NCI-H69 (cell line): ENCODE measurements around the gene AUH.
"Not testable (repeated sequence)": the region's sequence is repeated elsewhere in the genome, so short reads cannot be mapped to it uniquely, and the experiment has no call there.

ENCODE experiments used
- DNase-seq: peaks from one replicate; lab custom pipeline; 2025; lab: John Stamatoyannopoulos, UW

The AUH gene

DNA sequence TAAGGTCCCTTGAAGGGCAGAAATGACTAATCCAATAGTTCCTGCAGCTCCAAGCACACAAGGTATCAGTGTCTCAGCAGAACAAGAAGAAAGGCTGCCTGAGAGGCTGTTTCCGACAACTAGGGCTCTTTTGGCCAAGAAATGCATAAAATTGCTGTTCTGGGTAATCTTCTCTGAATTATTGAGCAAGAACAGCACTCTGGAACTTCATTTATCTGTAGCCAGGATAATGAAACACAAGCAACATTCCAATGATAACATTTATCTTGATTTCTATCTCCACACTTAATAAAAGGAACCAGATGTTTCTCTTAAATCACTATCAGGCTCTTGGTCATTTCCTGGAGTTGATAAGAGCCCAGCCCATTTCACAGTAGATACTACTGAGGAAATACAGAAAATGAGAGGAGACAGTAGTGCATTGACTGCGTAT, 17.0 kb upstream of the AUH start:
- no peak for DNase-seq

DNA sequence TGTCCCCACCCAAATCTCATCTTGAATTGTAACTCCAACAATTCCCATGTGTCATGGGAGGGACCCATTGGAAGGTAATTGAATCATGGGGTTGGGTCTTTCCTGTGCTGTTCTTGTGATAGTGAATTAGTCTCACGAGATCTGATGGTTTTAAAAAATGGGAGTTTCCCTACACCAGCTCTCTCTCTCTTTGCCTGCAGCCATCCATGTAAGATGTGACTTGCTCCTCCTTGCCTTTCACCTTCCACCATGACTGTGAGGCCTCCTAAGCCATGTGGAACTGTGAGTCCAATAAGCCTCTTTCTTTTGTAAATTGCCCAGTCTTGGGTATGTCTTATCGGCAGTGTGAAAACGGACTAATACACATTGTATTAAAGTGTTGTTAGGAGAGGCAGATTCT, 16.3 kb upstream of the AUH start:
- not testable (repeated sequence) for DNase-seq

DNA sequence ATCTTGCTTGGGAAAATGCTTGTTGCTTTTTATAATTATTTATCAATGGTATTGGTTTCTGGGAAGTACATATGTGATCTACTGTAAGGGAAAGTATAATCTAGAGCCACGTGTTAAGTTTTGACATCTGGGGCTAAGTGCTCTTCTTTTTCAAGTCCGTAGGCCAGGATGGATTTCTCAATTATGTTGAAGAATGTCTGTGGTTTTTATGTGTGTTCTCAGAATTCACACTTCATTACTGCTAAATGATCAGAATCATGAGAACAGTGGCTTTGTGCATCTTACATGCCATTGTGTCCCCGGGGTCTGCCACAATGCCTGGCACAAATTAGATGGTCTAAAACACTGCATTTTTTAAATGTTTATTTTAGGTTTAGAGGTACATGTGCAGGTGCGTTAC, 14.5 kb upstream of the AUH start:
- no peak for DNase-seq

DNA sequence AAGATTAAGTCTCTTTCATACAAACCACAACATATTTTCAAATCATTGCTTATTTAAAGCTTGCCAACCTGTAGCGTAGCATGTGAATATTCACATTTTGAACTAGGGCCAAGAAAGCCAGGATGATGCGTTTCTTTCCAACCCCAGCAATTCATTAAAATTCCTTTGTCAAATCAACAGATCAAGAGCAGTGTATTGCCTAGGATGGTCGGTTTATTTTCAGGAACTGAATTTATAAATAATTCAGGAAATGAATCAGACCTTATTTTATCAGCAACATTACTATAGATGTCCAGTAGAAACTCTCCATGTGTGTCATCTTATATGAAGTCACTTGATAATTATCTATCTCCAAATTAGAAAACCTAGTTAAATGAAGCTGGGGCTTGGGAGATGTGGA, 13.2 kb upstream of the AUH start:
- DNase-seq = no peak

- DNase-seq = peak; percentile 31
Observed at GRCh38 chr9:91371894-91372293, 10.2 kb upstream of the AUH start.

- DNase-seq = not testable (repeated sequence)
Observed at GRCh38 chr9:91370006-91370405, 8.3 kb upstream of the AUH start.

- no peak for DNase-seq
Observed at GRCh38 chr9:91364702-91365101, 3.0 kb upstream of the AUH start.

GRCh38 chr9:91364005-91364404, 2.3 kb upstream of the AUH start:
- no peak for DNase-seq

GRCh38 chr9:91362051-91362611, 413 bp upstream of the AUH start:
- DNase-seq = no peak

DNA sequence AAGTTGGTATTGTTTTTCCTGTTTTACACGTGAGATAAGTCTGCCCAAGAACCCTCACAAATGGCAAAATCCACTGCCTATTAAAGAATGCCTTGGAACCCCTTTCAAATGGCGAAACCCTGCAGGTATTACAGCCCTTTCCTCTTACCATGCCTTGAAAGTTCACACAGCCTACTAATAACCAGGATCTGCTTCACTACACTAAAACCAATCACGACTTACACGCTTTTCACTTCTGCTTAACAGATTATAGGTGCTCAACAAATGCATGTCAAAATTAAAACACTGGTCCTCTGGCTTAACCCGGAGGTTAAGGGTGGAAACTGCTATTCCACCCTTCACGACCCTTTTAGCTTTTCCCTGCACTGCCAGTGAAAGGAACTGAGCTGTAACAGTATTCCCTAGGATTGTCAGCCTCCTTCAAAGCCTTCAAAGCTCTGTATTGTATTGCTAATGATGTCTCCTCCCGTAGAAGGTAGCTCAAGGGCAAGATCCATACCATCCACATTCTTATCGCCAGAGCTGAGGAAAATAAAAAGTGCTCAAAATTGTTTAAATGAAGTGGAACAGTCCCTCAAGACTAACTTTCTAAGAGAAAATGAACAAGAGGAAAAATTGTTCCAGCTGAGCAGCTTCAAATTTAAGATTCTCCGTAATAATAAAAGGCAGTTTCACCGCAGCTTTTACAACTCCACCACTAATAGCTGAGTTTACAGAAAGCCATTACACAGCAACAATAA, 997 bp downstream of the AUH start:
- DNase-seq = peak; percentile 62

DNA sequence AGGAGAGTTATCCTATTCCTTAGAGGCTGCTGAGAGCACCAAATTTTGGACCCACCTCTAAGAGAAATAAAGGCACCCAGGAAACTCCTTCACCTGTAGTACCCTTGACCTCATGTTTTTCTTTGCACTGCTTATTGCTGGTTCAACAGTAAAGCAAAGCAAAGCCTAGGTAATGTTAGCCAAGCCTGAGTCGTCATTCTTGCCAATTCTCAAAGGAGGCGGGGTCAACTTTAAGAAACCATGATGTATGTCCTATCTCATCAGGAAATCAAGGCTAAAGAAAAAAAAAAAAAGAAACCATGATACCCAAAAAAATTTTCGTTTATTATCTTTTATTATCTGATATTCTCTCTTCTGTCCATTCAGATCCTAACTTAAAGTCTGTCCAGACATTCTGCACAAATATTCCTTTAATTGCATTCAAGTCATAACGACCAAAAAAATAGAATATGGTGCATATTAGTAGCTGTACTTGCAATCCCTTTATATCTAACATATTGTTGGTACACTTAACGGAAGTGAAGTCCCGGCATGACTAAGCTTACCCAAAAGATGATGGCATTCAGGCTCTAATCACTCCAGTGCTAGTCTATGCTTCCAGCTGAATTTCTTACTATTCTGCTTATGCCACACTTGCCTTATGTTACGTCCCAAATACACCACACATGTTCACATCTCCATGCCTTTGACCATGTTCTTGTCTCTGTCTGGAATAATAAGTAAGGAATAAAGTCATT, 1.8 kb downstream of the AUH start:
- DNase-seq = no peak

GRCh38 chr9:91359083-91359482, 2.6 kb downstream of the AUH start:
- DNase-seq = no peak

GRCh38 chr9:91354881-91355280, 6.8 kb downstream of the AUH start:
- no peak for DNase-seq

DNA sequence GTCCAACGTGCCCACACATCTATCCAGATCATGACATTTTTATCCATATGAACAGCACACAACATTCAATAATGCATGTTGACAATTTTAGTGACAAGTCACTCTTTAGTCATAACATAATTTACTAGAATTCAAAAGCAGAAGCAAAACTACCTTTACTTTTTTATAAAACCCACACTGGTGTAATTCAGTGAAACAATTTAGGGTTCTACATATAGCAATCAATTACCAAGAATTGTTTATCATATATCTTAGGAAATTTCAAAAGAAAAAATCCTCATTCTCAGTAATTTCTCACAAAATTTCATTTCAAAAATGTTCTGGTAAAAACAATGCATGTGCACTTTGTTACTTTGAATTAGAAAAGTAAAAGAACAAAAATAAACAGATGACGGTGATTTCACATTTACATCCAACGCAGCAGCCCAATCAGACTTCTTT, 12.6 kb downstream of the AUH start:
- DNase-seq = no peak

DNA sequence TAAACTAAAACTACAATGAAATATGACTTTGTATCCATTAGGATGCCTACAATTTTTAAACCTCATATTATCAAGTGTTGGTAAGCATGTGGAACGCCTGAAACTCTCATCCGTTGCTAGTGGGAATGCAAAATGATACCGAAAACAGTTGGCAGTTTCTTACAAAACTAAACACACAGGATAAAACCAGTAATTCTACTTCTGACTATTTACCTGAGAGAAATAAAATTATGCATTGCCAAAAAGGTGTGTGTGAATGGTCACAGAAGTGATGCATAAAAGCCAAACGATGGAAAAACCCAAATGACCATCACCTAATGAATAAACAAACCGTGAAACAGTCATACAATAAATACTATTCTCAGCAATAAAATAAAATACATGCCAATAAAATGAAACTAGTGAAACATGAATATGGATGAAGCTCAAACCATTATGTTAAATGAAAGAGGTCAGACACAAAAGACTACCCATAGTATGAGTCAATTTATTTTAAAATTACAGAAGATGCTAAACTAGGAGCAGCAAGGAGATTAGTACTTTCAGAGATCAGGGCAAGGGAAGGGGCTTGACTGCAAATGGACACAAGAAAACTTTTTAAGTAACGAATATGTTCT, 13.4 kb downstream of the AUH start:
- no peak for DNase-seq

- no peak for DNase-seq
Observed at GRCh38 chr9:91347377-91347776, 14.3 kb downstream of the AUH start.

DNA sequence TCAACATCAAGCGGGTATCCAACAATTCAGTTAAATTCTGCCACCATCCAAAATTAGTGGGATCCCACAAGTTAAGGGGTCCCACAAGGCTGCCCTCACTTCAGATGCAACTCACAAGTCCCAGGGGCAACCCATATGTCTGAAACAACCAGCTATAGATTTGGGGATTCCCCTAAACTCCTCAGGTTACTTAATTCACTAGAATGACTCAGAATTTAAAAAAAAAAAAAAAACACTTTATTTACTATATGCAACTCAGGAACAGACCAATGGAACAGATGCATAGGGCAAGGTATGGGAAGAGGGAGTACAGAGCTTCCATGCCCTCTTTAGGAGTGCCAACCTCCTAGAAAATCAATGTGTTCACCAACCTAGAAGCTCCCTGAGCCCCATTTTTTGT, 15.1 kb downstream of the AUH start:
- no peak for DNase-seq

DNA sequence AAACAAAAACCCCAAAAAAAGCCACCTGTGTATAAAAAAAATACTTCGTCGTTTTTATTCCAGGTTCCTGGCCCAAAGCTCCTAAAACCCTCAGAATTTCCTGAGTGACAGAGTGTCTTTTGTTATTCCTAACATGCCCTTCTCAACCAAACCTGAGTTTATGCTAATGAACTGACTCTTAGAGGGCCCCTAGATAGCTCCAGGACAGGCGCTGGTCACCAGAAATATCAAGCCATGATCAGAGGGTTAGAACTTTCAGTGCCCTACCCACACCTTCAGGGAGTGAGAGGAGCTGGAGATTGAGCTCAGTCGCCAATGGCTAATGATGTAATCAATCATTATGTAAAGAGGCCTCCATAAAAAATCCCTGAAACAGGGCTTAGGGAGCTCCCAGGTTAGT, 15.7 kb downstream of the AUH start:
- no peak for DNase-seq

GRCh38 chr9:91342575-91342974, 19.1 kb downstream of the AUH start:
- no peak for DNase-seq

- DNase-seq = no peak
Observed at GRCh38 chr9:91341749-91342148, 20.0 kb downstream of the AUH start.

DNA sequence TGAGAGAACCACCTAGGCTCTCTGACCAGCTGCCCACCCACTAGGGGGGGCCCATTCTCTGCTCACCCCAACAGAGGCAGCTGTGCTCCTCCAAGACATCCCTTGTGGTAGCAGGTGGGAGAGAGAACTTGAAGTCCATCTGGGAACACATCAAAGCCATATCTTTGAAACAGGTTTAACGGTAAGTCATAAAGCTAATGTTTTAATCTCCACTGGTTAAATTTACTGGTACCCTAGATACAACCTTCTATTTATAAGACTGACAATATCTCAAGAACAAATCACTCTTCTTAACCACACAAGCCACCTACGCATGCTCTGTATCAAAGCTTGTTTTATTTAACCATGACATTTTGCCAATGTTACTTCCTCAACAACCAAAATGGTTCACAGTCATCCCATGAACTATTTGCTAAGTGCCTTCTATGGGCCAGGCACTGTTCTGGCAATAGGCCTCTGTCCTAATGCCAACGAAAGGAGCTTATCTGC, 20.4 kb downstream of the AUH start:
- DNase-seq = no peak

- no peak for DNase-seq
Observed at GRCh38 chr9:91340395-91340967, 21.2 kb downstream of the AUH start.
